Activated naive CD4-positive, alpha-beta T cell treated with anti-CD3 and anti-CD28 coated beads, Interleukin-2, amount 50 U/mL, for 16 hours (primary cell): ENCODE results near the gene THSD4.

ENCODE experiments used
- DNase-seq: peaks from one replicate; pipeline ENCODE4 v3.0.0-alpha.2; 2020

Gene THSD4

GRCh38 chr15:71472566-71472965 lies 357.3 kb downstream of the THSD4 start:
- DNase-seq = no peak

DNA sequence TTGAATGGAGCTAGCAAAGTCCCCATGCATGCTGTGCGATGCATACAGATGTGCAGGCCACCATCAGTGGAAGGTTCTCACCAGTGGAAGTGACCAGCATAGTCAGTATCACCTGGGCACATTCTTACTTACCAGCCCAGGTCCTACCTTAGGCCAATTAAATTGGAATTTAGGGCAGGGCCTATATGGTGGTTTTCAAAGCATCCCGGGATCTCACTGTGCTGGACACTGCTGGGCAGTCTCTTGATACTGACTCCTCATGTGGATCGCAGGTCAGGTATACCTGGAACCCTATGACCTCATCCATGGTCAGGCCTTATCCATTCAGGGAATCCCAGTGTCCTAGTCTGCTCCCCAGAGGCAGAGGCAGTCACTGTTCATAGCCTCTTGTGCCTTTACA lies 358.5 kb downstream of the THSD4 start:
- no peak for DNase-seq

DNA sequence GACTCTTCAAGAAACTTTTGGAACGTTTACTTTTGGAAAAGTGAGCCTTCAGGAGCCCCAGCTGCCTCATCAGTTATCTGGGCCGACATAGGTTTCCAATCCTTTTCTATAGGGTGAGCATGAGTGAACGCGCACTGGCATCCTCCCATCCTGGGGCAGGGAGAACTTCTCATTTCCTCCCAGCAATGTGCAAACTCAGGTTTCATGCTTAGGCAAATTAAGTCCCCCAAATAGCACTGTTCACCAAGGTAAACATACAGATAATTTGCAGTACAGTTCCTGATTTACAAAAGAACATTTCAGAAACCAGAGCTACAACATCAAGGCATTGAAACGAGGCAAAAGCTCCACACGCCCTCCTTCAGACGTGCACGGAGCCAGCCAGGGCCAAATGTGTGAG lies 361.6 kb downstream of the THSD4 start:
- DNase-seq = no peak

DNA sequence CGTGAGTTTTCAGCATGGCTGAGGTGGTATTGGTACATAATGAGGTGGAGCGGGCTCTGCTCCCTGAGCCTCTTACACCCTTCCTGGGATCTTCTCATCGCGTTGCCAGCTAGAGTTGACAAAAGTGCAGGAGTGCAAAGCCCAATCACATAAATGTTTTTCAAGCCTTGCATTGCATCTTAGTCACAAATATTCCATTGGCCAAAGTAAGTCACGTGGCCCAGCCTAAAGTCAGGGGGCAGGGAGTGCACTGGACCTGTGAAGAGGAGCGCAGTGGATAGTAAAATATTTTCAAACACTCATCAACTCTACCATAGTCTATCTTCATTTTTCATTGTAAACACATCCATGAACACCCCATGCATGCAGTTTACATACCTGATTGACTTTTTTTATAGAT lies 365.3 kb downstream of the THSD4 start:
- no peak for DNase-seq

- no peak for DNase-seq
Observed at GRCh38 chr15:71484080-71484479, 368.8 kb downstream of the THSD4 start.

DNA sequence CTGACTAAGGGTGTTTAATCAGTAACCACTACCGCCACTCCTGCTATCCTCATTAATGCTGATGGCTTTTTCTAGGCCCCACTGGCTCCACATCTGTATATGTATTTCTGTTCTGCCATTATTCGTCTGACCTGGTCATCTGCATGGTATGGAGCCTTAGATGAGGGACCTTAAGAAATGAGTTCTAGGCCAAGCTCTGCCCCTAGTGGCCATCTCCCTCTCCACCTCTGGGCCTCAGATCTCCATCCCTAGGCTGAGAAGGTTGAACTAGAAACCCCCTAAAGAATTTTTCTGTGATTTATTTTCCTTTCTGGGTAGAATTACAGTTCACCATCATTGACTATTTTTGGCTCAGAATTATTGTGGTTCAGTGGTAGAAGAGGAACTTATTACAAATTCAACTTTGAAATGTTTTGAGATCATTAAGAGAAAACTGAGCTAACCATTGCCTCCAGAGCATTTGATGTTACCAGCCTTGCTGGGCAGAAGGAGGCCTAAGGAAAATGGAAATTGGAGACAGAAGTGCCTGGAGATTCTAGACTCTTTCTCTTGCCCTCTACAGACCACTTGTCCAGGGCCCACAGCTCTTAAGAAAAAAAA lies 369.9 kb downstream of the THSD4 start:
- DNase-seq = no peak

DNA sequence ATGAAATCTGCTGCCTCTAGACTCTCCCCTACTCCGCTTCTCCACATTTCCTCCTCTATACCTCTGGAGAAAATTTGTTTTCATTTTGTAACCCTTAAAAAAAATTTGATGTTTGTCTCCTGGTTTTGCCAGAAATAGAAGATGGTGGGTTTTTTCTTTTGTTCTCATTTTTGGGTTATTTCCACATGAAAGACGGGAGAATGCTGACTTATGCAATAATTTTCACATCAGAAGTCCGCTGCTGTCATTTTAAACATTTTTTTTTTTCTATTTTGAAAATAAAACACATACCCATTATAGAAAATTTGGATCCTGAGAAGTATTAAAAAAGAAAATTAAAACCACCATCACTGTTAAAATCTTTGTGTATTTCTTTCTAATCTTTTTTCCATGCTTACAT lies 374.3 kb downstream of the THSD4 start:
- DNase-seq = no peak

DNA sequence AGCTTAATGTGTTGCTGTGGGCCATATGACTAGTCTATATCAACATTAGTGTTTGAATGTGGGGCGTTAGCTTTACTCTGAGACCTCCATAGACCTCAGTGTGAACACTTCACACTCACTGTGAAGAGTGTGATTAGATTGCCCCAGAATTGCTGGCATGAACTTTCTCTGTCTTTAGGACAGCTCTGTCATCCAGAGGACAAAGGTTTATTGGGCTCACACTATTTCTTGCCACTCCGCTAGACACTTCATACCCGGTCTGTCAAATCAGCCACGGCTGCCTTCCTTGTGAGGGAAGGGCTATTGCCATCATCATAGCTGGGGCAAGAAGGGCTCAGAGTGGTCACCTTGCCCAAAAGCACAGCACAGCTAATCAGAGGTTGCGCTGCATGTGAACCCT lies 378.3 kb downstream of the THSD4 start:
- DNase-seq = no peak

- DNase-seq = no peak
Observed at GRCh38 chr15:71494563-71495397, 379.5 kb downstream of the THSD4 start.

GRCh38 chr15:71495398-71495780 lies 380.1 kb downstream of the THSD4 start:
- DNase-seq = no peak

DNA sequence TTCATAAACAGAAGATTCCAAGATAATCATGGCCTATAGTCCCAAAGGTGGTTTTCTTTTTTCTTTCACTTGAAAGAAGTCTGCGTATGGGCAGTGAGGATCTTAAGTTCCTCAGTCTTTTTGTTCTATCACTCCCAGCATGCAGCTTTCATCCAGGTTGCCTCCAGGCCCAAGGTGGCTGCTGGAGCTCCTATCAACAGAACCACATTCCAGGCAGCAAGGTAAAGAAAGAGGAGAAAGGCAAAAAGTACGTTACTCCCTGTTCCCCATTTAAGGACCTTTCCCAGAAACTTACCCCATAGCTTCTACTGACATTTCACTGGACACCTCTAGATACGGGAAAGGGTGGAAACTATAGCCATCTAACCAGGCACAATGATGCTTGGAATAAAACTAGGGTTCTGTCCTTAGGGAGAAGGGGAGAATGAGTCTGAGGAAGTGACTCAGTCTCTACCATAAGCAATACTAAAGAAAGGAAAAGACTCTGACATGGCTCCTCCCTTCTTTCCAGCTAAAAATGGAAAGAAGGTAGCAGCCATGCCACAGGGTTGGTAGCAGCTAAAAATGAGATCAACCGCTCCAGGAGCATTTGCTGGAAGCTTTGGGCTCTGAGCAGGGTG lies 381.2 kb downstream of the THSD4 start:
- DNase-seq = no peak

DNA sequence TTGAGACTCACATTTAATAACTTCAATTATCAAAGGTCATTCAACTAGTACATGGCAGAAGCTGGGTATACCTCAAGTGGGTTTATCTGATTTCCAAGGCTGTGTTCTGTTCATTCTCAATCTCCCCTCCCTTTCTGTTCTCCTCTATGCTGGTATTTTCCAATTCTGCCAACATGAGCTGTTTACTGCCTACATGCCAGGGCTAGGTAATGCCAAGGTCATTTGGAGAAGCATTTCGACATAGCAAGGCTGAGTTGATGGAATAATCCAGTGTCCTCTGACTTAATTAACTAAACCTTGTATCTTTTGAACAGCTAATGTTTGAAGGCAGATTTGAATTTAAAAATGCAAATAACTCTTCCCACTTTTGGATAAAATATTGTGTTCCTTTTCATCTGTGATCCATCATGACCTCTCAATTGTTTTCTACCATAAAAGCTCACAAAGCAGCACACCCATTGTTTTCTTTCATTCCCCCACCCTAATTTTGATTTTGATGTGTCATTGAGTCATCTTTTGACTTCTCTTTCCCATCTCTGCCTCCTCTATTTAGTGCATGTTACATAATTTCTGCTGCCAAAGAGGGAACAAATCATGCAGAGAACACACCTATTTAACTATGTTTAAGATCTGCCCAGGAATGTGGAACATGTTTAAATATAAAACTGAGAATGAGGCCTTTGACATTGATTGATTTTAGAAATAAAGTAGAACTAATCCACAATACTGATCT lies 386.2 kb downstream of the THSD4 start:
- no peak for DNase-seq

DNA sequence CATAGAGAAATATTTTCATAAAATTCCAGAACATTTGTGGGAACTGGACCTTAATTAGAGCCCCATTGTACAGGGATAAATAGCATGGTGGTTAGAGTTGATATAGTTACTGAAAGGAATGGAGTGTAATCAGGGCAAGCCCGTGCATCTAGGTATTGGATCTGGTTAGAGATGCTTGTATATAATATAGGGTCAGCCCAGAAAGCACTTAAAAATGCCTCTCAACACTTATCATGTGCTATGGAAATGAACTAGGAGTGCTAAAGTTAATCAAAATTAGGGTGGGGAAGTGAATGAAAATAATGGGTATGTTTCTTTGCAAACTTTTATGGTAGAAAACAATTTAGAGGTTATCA lies 386.8 kb downstream of the THSD4 start:
- no peak for DNase-seq

DNA sequence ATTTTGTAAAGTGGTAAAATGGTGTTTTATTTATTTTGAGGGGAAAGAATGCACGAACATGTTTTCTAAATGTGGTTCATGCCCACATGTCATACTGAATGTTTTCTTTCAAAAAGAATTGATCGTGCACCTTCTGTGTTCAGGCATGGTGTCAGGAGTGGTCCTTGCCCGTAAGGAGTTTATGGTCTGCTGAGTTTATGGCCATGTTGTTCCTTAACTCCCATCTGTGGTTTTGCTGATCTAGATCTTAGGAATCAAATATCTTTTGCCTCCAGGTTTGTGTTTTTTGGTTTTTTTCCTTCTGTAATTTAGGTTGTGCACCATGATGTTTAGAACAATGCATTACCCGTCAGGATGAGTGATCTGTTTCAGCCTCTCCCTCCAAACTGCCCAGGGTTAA lies 390.7 kb downstream of the THSD4 start:
- no peak for DNase-seq

GRCh38 chr15:71506946-71507345 lies 391.7 kb downstream of the THSD4 start:
- no peak for DNase-seq

DNA sequence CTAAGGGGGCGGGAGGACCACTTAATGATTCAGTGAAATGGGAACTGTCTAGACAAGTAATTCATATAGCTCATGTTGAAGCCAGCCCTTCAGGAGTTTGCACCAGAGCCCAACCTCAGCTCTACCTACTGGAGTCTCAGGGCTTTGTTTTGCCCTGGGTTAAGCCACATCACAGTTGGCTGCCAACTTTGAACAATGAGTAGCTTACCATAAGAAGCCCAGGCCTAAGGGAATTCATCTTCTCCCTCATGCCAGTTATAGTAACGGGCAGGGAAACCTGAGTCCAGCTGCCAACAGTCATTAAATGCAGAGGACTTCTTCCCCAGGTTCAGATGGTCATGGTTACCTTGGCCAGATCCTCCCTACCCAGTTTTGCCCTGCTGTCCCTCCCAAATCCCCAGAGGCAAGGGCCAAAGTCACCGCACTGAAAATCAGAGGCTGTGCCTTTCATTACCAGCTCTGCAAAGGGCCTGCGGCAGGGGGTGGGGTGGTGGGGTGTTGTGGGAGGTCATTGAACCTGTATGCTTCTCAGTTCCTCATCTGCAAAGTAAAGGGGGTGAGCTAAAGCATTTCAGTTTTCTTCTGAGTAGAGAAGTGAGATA lies 392.9 kb downstream of the THSD4 start:
- no peak for DNase-seq

DNA sequence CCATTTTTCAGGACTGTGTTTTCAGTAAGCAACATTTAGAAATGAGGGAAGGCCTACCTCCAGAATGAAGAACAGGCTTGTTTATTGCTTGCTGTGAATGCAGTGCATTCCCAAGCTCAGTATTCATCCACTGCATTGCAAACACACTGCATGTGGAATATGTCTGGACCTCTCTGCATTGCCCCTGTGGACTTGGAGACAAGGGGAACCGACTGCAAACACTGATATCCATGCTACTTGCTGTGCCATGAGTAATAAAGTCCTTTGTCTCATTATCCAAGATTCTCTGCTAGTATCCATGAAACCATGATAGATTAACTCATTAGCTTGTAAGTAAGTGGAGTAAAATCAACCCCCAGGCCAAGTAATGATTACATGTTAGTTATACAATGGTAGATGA lies 393.9 kb downstream of the THSD4 start:
- no peak for DNase-seq

DNA sequence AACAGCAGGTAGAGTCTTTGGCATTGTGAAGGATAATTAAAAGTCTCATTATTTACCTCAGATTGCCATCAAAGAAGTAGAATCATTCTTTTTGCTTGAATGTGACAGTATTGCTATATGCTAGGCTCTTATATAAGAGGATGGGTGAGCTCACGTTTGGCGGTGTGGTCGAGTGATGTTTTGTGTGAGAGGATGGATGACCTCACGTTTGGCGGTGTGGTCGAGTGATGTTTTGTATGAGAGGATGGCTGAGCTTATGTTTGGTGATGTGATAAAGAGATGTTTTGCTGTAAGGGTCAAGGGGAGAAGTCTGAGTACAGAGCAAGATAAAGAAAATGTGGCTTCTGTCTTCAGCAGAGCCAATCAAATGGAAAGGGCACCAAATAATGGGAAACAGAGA lies 395.5 kb downstream of the THSD4 start:
- no peak for DNase-seq

DNA sequence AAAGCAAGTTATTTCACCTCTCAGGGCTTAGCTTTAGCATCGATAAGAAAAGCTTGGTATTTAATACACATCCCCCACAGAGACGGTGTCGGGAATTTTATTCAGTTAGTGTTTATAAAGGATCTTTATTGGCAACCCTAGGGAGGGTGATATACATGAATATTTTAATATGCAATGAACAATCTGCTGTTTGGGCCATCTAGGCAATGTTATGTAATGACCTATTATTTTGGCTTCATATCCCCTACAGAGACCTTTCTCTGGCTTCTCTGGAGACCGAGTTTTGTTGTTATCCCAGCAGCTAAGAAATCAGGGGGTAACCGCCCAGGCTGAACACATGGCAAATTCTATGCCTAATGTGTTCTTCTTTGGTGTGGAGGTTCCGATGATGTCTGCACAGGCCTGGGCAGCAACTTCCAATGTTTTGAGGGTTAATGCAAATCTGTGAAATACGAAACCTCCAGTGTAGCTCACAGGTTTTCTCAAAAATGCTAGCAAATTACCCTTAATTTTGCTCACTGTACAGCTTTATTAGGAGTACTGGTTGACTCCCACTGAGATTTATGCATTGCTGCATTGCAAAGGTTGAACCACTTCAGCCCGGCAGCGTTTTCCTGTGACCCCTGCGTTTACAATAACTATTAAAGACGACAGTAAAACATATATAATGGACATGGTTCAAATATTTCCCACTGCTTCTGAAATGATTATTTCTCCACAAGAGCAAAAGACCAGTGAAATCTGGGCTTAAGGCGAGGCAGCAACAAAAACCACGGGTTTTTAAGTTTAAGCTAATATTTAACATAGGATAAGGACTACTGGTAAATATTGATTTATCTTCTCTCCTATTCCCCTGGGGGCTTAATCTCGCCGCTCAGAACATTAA lies 396.8 kb downstream of the THSD4 start:
- no peak for DNase-seq

DNA sequence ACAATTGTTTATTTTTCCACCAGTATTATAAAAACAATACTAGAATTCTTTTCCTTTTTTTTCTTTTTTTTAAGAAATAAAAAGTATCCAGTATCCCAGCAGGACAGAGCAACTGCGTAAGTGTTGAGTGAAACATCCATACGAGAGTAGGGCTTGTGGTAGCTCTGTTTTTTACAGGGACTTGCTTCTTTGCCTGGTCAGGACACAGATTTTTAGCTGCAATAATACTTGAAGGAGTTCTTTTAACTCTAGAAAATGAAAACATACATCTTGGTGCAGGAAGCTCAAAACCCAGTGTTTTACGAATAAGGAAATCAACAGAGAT lies 397.4 kb downstream of the THSD4 start:
- no peak for DNase-seq

GRCh38 chr15:71515375-71516186 lies 400.3 kb downstream of the THSD4 start:
- DNase-seq = no peak

- DNase-seq = no peak
Observed at GRCh38 chr15:71517751-71518150, 402.5 kb downstream of the THSD4 start.
